NAMALWA (cell line): ENCODE measurements around the gene SLC15A2.

Experiments used
- DNase-seq: peaks from one replicate; pipeline ENCODE4 v3.0.0-alpha.2; 2015; ENCODE audit warnings: low spot score

SLC15A2 gene

GRCh38 chr3:121981473-121981872 is 87.3 kb downstream of the SLC15A2 start:
- peak; percentile 26 for DNase-seq

- DNase-seq: no peak
Measured at GRCh38 chr3:121985846-121986245, 91.6 kb downstream of the SLC15A2 start.

- no peak for DNase-seq
Measured at GRCh38 chr3:121988146-121988545, 93.9 kb downstream of the SLC15A2 start.

DNA sequence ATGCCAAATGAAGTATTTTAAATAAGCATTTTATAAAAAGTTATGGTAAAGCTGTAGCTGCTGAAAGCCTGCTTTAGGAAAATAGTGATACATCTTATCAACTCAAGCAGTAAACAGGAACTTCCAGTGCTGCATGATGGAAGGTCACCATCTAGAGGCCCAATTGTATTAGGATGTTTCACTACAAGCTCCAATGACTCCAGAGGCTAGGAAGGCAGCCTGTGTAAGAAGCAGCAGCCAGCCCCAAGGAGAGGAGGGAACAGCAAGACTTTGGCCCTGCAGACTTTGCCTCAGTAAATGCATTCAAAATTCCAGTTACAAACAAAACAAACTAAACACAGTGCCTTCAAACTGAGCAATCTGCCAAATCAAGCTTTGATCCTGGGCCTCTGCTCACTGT is 95.7 kb downstream of the SLC15A2 start:
- no peak for DNase-seq

DNA sequence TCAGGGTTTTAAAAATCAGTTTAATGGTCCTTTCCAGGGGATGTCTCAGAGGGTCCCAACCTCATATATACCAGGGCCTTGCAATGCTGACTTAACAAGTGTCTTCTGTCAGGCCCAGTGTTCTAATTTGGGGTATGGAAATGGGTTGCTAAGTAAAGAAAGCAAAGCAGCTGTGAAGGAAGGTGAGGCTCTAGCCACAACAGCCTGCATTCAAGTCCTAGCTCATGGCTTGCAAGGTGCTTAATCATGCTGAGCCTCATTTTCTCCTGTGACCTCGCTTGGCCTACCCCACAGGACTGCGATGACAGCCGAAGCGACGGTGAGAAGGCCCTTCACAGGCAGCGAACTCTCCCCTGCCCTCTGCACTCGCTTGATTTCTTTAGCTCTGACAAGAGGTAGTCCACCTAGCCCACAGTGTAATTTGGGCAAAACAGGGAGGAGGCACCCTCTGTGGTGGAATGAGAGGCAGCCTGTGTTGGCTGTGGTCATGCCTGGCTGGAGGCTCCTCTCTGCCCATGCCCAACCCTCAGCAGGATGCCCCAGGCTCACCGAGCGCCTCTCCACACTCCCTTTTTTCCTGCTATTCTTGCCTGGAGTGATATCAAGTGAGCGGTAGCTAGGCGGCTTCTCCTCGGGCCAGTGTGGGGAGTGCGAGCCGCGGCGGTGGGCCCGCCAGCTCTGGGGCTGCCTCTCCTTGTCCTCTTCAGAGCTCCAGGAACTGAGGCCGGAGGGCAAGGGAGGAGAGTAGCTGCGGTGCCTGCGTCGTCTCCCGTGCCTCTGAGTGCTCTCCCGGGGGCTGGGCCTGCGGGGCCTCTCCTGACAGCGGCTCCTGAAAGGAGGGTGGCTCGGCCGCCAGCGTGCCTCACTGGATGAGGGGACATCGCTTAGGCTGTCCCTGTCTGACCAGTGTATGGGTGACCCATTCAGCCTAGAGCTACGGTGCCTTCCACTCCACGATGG is 98.7 kb downstream of the SLC15A2 start:
- DNase-seq: peak; percentile 85
